HuH-7 (cell line): ENCODE data around the gene RAPGEF4.

ENCODE experiments used
- DNase-seq: peaks from one replicate; pipeline ENCODE4 v3.0.0; 2011; ENCODE audit warnings: low spot score

The RAPGEF4 gene

GRCh38 chr2:172826522-172826921 is 90.9 kb downstream of the RAPGEF4 start:
- DNase-seq, result no peak

- no peak for DNase-seq
These were observed 93.6 kb downstream of the RAPGEF4 start for GRCh38 chr2:172829229-172829628.

- no peak for DNase-seq
These were observed 94.8 kb downstream of the RAPGEF4 start for GRCh38 chr2:172830482-172830881.

- DNase-seq, result no peak
These were observed 98.3 kb downstream of the RAPGEF4 start for GRCh38 chr2:172833898-172834297.

GRCh38 chr2:172834881-172835280 is 99.2 kb downstream of the RAPGEF4 start:
- peak; percentile 20 for DNase-seq

GRCh38 chr2:172836347-172836821 is 100.7 kb downstream of the RAPGEF4 start:
- DNase-seq, result no peak

GRCh38 chr2:172836827-172837226 is 101.2 kb downstream of the RAPGEF4 start:
- no peak for DNase-seq

GRCh38 chr2:172839446-172839845 is 103.8 kb downstream of the RAPGEF4 start:
- no peak for DNase-seq

- DNase-seq, result no peak
These were observed 107.0 kb downstream of the RAPGEF4 start for GRCh38 chr2:172842511-172843265.

- no peak for DNase-seq
These were observed 107.6 kb downstream of the RAPGEF4 start for GRCh38 chr2:172843266-172843582.

GRCh38 chr2:172843902-172844715 is 108.5 kb downstream of the RAPGEF4 start:
- DNase-seq, result no peak

GRCh38 chr2:172845028-172845630 is 109.5 kb downstream of the RAPGEF4 start:
- no peak for DNase-seq

- DNase-seq, result no peak
These were observed 110.9 kb downstream of the RAPGEF4 start for GRCh38 chr2:172846551-172846950.

GRCh38 chr2:172847188-172847587 is 111.5 kb downstream of the RAPGEF4 start:
- no peak for DNase-seq

- no peak for DNase-seq
These were observed 112.9 kb downstream of the RAPGEF4 start for GRCh38 chr2:172848519-172848918.

GRCh38 chr2:172849519-172850217 is 114.0 kb downstream of the RAPGEF4 start:
- DNase-seq, result no peak

GRCh38 chr2:172855588-172855987 is 119.9 kb downstream of the RAPGEF4 start:
- no peak for DNase-seq

- peak; percentile 42 for DNase-seq
These were observed 121.0 kb downstream of the RAPGEF4 start for GRCh38 chr2:172856606-172857005.

- DNase-seq, result no peak
These were observed 122.8 kb downstream of the RAPGEF4 start for GRCh38 chr2:172858473-172858745.

- no peak for DNase-seq
These were observed 124.1 kb downstream of the RAPGEF4 start for GRCh38 chr2:172859581-172860335.

- DNase-seq, result no peak
These were observed 124.7 kb downstream of the RAPGEF4 start for GRCh38 chr2:172860336-172860707.

- DNase-seq, result no peak
These were observed 125.5 kb downstream of the RAPGEF4 start for GRCh38 chr2:172861098-172861497.
